Thyroid gland (tissue), 4 donors: ENCODE measurements around the gene ADARB1. TPM values are rescaled to one million over a fixed set of nuclear protein-coding genes. Genes with fewer than 3 reads are reported as not detected.
"Not testable (repeated sequence)": the region's sequence is repeated elsewhere in the genome, so short reads cannot be mapped to it uniquely, and the experiment has no call there.

ENCODE experiments used
- DNase-seq, 2 donors: peaks; one replicate each; pipeline ENCODE4 v3.0.0-alpha.2; 2019
- H3K27ac ChIP-seq, 3 donors: fragments of 200-600 bp; sonication (generic); 1 replicate in 2 of 3; 2 replicates in 1 of 3; pipeline ENCODE4 v1.5.1; 2016 to 2019; ENCODE audit warnings: mild to moderate bottlenecking in 1 of 3, moderate library complexity in 1 of 3
- H3K27me3 ChIP-seq: fragments of 200-600 bp; sonication (generic); one replicate; pipeline ENCODE4 v1.5.1; 2019
- H3K36me3 ChIP-seq, 2 donors: fragments of 200-600 bp; sonication (generic); one replicate each; pipeline ENCODE4 v1.5.1; 2016 to 2019
- H3K4me1 ChIP-seq, 2 donors: fragments of 200-600 bp; sonication (generic); one replicate each; pipeline ENCODE4 v1.5.1; 2017 to 2019
- H3K4me3 ChIP-seq, 3 donors: fragments of 200-600 bp; sonication (generic); replicated peaks in 1 of 3; 1 replicate in 2 of 3; 2 replicates in 1 of 3; pipeline ENCODE4 v1.5.1; 2016; ENCODE audit warnings: mild to moderate bottlenecking in 1 of 3
- H3K9me3 ChIP-seq: fragments of 200-600 bp; sonication (generic); one replicate; pipeline ENCODE4 v1.5.1; 2017
- CTCF ChIP-seq, 6 experiments: fragments of 200-600 bp in 3 of 6; fragments of 450-650 bp in 3 of 6; sonication (generic) in 3 of 6; IDR thresholded peaks; one replicate each; pipeline ENCODE4 v1.5.1; 2016 to 2019; ENCODE audit warnings: antibody characterized with exemption in 6 of 6, mild to moderate bottlenecking in 2 of 6, inconsistent platforms in 1 of 6, moderate library complexity in 1 of 6
- POLR2A ChIP-seq, 2 donors: fragments of 450-650 bp; IDR thresholded peaks; one replicate each; pipeline ENCODE4 v1.6.1; 2017; ENCODE audit warnings: antibody characterized with exemption in 2 of 2, mild to moderate bottlenecking in 2 of 2, moderate library complexity in 1 of 2
- WGBS, 2 donors: methylation state at CpG; one replicate each; pipeline ENCODE4 v1.1.5; 2017; 5-methylcytosine and 5-hydroxymethylcytosine counted together
- intact Hi-C: fragments of 100-400 bp; cut with DNase I; formaldehyde crosslinking; loops from one replicate; pipeline ENCODE4 v1.15.1; 2023
- total RNA-seq, 4 donors: library from RNA; depleted of rRNA; stranded (reverse); fragments of >200 nt; gene quantifications; one replicate each; pipeline ENCODE4 v1.2.3, GENCODE V29; 2016

The ADARB1 gene
- total RNA-seq, 4 donors from 2014 or later: 5.0 to 20.2 (median 10.1) TPM

GRCh38 chr21:45140346-45140940, 66.1 kb downstream of the ADARB1 start:
- peak; percentile 71 to 79 for DNase-seq

DNA sequence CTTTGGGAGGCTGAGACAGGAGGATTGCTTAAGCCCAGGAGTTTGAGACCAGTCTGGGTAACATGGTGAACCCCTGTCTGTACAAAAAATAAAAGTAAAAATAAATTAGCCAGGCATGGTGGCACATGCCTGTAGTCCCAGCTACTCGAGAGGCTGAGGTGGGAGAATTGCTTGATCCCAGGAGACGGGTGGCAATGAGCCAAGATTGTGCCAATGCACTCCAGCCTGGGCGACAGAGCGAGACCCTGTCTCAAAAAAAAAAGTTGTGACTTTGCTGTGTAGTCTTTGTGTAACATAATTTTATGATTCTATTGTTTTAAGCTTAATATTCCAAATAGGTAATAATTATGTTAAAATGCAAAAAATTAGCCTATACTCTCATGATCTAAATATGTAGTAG, 66.6 kb downstream of the ADARB1 start:
- DNase-seq, H3K9me3 ChIP-seq, H3K4me3 ChIP-seq, intact Hi-C loops, H3K36me3 ChIP-seq, H3K27me3 ChIP-seq, H3K4me1 ChIP-seq, H3K27ac ChIP-seq: not testable (repeated sequence)
- 55 to 68% methylated on average over 4 of the region's 4 CpGs for WGBS, 2 donors

More at GRCh38 chr21:45140346-45140940, 66.1 kb downstream of the ADARB1 start:
- Histone ChIP-seq H3K9me3 (no peaks in the 10 kb centered on the region), H3K36me3 (no peaks in the 10 kb centered on the region), H3K4me1 (no peaks in the 10 kb centered on the region), H3K27ac (no peak overlapping the region), H3K27me3 (no peaks in the 10 kb centered on the region), H3K4me3 (no peak overlapping the region)
- TF ChIP-seq CTCF (IDR thresholded peaks at IDR 0.05) (peak; percentile 35 to 94 (median 74)), POLR2A (IDR thresholded peaks at IDR 0.05) (no peak)
- intact Hi-C loops: no loop called here
- 26 to 32% methylated on average over 9 of the region's 9 CpGs for WGBS, 2 donors

DNA sequence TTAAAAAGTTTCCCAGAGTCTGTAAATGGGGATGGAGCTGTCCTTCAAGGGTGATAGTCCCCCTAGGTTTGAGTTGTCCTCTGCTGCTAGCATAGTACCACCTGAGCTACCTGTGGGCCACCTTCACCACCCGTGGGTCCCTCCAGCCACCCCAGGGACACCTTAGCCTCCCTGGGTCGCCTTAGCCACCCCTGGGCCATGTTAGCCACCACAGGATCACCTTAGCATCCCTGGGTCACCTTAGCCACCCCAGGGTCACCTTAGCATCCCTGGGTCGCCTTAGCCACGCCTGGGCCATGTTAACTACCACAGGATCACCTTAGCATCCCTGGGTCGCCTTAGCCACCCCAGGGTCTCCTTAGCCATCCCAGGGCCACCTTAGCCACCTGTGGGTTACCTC, 67.1 kb downstream of the ADARB1 start:
- TF ChIP-seq POLR2A (IDR thresholded peaks at IDR 0.05): no peak
- no peak for TF ChIP-seq CTCF (IDR thresholded peaks at IDR 0.05)
- H3K4me3 ChIP-seq: no peak overlapping the region
- no peaks in the 10 kb centered on the region for H3K36me3 ChIP-seq
- H3K27me3 ChIP-seq: no peaks in the 10 kb centered on the region
- WGBS, 2 donors: 97 to 100% methylated on average over 5 of the region's 5 CpGs
- intact Hi-C loops: no loop called here
- no peaks in the 10 kb centered on the region for H3K4me1 ChIP-seq
- no peak overlapping the region for H3K27ac ChIP-seq
- DNase-seq: no peak
- H3K9me3 ChIP-seq: no peaks in the 10 kb centered on the region

GRCh38 chr21:45142469-45143308, 68.3 kb downstream of the ADARB1 start:
- Histone ChIP-seq H3K27ac (no peak overlapping the region), H3K36me3 (no peaks in the 10 kb centered on the region), H3K27me3 (no peaks in the 10 kb centered on the region), H3K4me3 (no peak overlapping the region), H3K4me1 (no peaks in the 10 kb centered on the region), H3K9me3 (no peaks in the 10 kb centered on the region)
- intact Hi-C loops: no loop called here
- DNase-seq: no peak
- 86 to 91% methylated on average over 12 of the region's 12 CpGs for whole genome bisulfite sequencing, 2 donors
- no peak for TF ChIP-seq CTCF (IDR thresholded peaks at IDR 0.05)
- TF ChIP-seq POLR2A (IDR thresholded peaks at IDR 0.05): no peak

GRCh38 chr21:45143855-45144254, 69.5 kb downstream of the ADARB1 start:
- H3K9me3 ChIP-seq: no peaks in the 10 kb centered on the region
- TF ChIP-seq CTCF (IDR thresholded peaks at IDR 0.05) (no peak), POLR2A (IDR thresholded peaks at IDR 0.05) (no peak)
- intact Hi-C loops: no loop called here
- H3K27ac ChIP-seq: no peak overlapping the region
- H3K4me1 ChIP-seq: no peaks in the 10 kb centered on the region
- no peaks in the 10 kb centered on the region for H3K27me3 ChIP-seq
- H3K4me3 ChIP-seq: no peak overlapping the region
- no peak for DNase-seq
- 77 to 94% methylated on average over 3 of the region's 3 CpGs for WGBS, 2 donors
- H3K36me3 ChIP-seq: no peaks in the 10 kb centered on the region
